Measurements from ENCODE around the gene CBLB.

Gene CBLB

DNA sequence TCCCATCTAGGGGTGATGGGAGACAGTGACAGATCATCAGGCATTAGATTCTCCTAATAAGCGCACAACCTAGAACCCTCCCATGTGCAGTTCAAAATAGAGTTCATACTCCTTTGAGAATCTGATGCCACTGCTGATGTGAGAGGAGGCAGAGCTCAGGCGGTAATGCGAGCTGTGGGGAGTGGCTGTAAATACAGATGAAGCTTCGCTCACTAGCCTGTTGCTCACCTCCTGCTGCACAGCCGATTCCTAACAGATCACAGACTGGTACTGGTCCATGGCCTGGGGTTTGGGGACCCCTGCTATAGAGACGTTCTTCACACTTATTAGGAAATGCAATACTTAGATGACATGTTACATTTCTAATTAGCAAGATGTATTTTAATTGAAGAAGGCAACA, 154.4 kb downstream of the CBLB start:
- TF ChIP-seq, protein P1, sequence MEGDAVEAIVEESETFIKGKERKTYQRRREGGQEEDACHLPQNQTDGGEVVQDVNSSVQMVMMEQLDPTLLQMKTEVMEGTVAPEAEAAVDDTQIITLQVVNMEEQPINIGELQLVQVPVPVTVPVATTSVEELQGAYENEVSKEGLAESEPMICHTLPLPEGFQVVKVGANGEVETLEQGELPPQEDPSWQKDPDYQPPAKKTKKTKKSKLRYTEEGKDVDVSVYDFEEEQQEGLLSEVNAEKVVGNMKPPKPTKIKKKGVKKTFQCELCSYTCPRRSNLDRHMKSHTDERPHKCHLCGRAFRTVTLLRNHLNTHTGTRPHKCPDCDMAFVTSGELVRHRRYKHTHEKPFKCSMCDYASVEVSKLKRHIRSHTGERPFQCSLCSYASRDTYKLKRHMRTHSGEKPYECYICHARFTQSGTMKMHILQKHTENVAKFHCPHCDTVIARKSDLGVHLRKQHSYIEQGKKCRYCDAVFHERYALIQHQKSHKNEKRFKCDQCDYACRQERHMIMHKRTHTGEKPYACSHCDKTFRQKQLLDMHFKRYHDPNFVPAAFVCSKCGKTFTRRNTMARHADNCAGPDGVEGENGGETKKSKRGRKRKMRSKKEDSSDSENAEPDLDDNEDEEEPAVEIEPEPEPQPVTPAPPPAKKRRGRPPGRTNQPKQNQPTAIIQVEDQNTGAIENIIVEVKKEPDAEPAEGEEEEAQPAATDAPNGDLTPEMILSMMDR (IDR thresholded peaks at IDR 0.05; ENCODE audit: insufficient read depth, low read depth, low read length, missing control alignments), result no peak
- no peak overlapping the region for H3K4me3 ChIP-seq (ENCODE audit: low read depth, low read length)
- DNase-seq (ENCODE audit: low read depth), result no peak

DNA sequence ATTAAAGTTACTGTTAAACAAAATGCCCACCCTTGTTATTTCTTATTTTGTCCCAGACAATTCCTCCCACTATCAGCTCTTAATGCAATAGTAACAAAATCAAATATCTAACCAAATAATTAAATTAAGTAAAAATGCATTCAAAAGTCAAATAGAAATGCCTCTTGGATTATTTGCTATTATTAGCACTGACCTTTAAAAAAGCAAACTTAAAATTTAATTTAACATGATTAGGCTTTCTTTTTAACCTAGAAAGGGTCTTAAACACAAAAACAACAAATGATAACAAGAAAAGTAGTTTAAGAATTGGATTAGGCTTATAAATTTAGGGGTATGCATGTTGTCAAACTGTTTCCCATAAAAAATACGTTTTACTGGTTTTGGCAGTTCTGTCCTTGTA, 159.8 kb downstream of the CBLB start:
- TF ChIP-seq, protein P1 (IDR thresholded peaks at IDR 0.05; ENCODE audit: insufficient read depth, low read depth, low read length, missing control alignments), result no peak
- H3K4me3 ChIP-seq (ENCODE audit: low read depth, low read length), result no peak overlapping the region
- DNase-seq (ENCODE audit: low read depth), result no peak

DNA sequence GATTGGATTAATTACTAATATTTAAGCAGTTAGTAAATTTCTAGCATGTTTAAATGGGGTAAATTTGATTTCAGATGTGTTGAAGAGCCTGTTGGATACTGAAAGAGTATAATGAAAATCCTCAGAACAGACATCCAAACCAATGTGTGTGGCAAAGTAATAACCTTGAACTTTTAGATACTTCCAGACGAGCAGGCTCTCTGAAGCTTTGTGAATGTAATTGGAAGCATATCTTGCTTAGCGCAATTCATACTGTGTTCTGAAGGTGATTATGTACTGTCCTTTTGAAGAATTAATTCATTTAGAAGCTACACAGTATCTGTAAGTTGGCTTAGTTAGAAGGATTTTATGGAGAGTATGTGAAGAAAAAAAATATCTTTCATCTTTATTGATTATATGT, 161.8 kb downstream of the CBLB start:
- TF ChIP-seq, protein P1 (IDR thresholded peaks at IDR 0.05; ENCODE audit: insufficient read depth, low read depth, low read length, missing control alignments), result no peak
- no peak overlapping the region for H3K4me3 ChIP-seq (ENCODE audit: low read depth, low read length)
- DNase-seq (ENCODE audit: low read depth), result no peak

DNA sequence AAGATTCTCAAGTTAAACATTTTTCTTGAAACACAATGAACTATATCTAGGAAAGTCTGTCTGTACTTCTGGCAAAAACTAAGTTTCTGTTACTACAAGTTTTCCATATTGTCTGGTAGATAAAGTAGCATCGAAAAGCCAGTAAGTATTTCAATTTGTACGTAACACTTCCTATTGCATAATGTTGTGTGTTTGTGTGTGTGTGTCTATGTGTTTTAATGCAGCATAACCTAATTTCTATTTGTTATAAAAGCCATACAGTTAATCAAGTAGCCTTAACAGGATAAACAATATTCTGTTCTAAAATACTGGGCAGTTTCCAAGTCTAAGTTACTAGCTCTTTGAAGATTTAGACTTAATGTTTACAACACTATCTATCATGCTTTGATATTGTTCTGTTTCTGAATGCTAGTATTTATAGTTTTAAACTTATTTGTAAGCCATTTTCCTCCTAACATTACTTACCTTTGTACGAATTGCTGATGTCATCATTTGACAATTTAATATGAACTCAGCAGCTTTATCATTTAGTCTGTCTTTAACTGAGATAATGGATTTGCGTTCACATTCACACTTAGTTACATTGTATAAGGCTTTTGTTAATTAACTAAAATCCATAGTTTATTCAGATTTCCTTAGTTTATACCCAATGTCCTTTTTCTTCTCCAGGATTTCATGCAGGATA, 163.9 kb downstream of the CBLB start:
- TF ChIP-seq, protein P1 (IDR thresholded peaks at IDR 0.05; ENCODE audit: insufficient read depth, low read depth, low read length, missing control alignments), result no peak
- no peak overlapping the region for H3K4me3 ChIP-seq (ENCODE audit: low read depth, low read length)
- no peak for DNase-seq (ENCODE audit: low read depth)

DNA sequence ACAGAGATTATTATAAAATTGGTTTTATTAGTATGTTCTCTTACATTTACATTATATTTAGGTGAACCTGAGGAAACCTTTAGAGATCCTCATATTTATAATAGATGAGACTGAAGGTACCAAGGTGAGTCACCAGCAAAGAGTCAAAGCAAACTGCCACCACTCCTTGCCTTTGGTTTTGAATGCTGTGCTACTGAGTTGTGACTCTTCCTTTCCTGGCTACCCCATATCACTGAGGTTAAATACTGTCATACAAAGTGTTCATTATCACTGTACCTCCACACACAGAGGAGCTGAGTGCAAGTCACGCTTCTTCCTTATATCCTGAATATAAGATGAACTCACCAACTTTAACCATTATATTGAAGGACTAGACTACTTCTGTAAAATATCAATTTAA, 168.2 kb downstream of the CBLB start:
- TF ChIP-seq, protein P1 (IDR thresholded peaks at IDR 0.05; ENCODE audit: insufficient read depth, low read depth, low read length, missing control alignments), result no peak
- H3K4me3 ChIP-seq (ENCODE audit: low read depth, low read length), result no peak overlapping the region
- DNase-seq (ENCODE audit: low read depth), result no peak

GRCh38 chr3:105691633-105692032, 177.2 kb downstream of the CBLB start:
- no peak for DNase-seq (ENCODE audit: low read depth)
- no peak overlapping the region for H3K4me3 ChIP-seq (ENCODE audit: low read depth, low read length)
- TF ChIP-seq, protein P1 (IDR thresholded peaks at IDR 0.05; ENCODE audit: insufficient read depth, low read depth, low read length, missing control alignments), result no peak

- H3K4me3 ChIP-seq (ENCODE audit: low read depth, low read length), result no peak overlapping the region
- TF ChIP-seq, protein P1 (IDR thresholded peaks at IDR 0.05; ENCODE audit: insufficient read depth, low read depth, low read length, missing control alignments), result no peak
These were observed 177.8 kb downstream of the CBLB start for GRCh38 chr3:105691053-105691452.

More at GRCh38 chr3:105691053-105691452, 177.8 kb downstream of the CBLB start:
- no peak for DNase-seq (ENCODE audit: low read depth)
